ENCODE data around the gene CENATAC.
"Not testable (repeated sequence)": the region's sequence is repeated elsewhere in the genome, so short reads cannot be mapped to it uniquely, and the experiment has no call there.

CENATAC gene

DNA sequence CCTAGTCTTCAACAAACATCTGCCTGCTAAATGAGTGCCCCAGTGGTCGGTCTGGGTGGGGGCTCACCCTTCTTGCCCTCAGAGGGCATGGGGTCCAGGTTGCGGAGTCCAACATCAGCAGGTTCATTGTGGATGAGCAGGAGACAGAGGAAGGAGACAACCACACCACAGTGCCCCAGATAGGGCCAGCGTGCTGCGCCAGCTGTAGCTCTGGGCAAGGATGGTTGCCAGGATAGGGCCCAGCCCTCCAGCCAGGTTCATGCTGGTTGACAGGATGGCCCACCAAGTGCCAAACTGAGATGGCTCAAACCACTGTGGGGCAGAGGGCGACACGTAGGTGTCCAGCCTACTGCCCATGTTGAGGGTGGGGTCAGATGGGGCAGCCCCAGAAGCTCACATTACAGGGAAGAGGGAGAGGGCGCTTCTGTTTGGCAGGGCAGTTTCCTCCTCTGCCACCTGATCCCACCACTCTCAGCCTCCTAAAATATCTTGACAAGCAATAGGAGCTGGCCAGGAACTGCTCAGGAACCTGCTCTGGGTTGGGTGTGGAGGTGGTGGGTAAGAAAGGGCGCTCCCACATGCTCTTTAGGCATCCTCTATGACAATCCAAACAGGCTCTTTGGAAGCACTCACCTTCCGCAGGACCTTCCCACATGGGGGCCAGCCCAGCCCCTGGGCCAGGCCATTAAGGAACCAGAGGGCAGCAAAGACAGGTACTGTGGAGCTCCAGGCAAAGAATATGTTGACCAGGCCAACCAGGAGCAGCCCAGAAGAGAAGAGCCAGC lies 29.8 kb downstream of the CENATAC start:
- no peak for DNase-seq

DNA sequence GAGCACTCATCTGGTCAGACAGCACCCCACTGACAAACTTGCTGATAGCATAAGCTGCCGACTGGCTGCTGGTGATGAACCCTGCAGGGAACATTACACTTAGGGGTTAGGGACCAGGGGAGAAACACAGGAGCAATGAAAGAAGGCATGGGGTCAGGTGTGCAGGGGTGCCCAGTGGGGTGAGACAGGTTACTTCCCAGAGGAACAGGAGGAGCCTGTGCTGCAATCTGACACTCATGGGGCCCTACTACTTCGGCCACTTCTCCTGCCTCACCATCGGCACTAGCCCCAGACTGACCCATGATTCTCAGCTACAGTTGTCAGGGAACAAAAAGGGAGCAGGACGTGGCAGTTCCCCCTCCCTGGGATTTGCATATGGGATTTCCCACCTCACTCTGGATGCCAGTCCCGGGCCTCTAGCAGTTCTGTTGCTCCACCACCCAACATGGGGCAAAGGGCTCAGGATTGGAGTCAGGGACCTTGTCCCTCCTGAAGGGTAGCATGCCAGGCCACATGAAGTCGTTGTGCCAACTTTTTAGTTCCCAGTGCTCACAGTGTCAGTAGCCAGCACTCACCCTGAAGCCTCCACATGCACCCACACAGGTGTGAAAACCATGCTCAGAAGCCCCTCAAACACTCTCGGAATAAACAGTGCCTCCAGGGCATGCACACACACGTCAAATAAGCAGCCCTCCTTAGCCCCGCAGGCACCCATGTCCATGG lies 30.6 kb downstream of the CENATAC start:
- DNase-seq: peak; percentile 62 to 74 (median 72)

DNA sequence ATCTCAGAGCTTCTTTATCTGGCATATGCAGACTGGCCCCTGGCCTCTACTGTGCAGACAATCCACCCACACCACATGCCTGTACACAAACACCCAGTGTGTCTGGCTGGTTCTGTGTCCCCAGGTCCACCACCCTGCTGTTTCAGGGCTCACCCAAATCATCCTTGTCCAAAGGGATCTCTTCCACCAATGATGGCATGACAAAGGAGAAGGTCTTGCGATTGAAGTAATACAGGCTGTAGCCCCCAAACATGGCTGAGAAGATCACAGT lies 31.1 kb downstream of the CENATAC start:
- DNase-seq: no peak

DNA sequence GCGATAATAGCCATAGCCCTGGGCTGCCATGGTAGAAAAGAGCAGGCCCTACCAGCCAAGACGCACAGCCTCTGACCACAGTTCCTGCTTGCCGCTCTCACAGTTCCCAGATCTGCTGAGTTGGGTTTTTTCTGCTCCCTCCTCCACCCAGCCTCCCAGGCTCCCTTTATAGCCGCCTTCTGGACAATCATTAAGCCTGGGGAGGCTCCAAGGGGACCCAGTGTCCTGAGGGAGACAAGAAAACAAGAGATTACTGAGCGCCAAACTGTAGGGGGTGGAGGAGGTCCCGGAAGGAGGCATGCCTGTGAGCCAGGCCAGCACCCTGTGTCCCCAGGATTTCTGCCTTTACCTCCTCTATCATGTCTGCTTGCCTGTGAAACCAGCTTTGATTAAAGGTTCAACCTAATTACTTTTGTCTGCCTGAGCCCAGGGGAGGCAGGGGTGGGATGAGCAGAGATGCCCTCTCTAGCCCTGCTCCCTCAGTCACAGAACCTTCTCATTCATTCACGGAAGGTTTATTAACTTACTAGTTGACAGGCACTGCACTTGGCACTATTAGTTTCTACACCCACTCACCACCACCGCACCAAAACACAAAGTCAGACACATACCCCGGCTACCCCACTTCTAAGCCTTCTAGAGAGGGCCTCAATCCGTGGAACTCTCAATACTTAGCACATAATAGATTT lies 31.5 kb downstream of the CENATAC start:
- peak; percentile 52 to 64 (median 57) for DNase-seq

DNA sequence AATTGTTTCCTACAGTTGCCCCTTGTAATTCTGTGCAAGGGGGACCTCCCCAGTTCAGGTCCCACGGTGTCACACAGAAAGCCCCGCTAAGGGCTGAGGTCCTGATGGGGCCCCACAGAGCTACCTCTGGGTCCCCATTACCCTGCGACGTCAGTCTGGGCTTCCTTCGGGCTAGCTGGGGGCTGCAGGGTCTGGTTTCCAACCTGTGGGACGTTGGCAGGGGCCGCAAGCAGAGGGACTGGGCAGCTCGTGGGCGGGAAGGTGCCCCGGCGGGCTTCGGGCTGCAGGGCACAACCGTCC lies 32.0 kb downstream of the CENATAC start:
- DNase-seq: no peak

DNA sequence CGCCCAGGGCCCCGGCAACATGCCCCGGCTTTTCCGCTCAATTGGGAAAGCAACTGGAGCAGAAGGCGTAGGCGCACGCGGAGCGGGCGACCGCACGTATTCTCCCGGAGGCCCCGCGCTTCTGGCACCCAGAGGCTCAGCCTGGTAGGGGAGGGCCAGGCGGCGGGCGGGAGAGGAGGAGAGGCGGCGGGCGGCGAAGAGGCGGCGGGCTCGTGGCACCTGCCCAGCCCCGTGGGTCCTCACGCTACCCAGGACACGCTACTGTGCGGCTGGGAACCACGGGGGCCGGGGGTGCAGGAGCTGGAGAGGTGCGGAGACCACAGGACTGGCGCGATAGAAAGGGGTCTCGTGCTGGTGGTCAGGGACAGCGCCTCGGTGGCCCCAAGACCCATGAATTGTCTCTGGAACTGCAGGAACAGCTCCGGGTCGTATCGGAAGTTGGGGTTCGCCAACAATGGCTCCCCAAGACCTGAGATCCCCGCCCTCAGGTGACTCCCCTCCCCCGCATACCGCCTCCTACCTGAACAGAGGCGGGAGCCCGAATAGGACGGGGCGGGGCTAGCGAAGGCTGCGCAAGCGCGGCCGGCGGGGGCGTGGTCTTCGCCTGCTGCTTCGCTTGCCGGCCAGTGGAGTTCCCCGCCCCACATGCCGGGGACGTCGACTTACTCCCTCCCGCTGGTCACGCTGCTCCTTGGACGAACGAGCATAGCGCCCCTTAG lies 32.5 kb downstream of the CENATAC start, which contains the start of gene SLC37A4:
TSS of gene SLC37A4 (minus strand) at position 549 of the 719 bp plus-strand sequence.
- DNase-seq: peak; percentile 99

DNA sequence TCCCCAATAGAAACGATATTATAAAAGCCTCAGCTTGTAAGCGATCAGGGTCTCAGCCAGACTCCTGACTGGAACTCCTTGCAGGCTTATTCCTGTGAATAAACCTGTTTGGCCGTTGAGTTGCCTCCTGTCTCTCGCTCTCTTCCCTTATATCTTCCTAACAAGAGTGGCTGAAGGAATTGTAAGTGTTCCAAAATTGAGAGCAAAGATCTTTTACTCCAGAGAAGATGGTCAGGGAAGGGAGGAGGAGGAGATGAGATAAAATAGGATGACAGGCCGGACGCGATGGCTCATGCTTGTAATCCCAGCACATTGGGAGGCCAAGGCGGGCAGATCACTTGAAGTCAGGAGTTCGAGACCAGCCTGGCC lies 34.0 kb downstream of the CENATAC start:
- DNase-seq: no peak

DNA sequence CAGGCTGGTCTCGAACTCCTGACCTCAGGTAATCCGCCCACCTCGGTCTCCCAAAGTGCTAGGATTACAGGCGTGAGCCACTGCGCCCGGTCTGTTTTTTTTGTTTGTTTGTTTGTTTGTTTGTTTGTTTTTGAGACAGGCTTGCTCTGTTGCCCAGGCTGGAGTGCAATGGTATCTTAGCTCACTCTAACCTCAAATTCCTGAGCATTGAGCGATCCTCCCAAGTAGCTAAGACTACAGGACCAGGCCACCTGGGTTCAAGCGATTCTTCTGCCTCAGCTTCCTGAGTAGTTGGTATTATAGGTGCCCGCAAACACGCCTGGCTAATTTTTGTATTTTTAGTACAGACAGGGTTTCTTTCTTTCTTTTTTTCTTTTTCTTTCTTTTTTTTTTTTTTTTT lies 35.5 kb downstream of the CENATAC start:
- DNase-seq: not testable (repeated sequence)

DNA sequence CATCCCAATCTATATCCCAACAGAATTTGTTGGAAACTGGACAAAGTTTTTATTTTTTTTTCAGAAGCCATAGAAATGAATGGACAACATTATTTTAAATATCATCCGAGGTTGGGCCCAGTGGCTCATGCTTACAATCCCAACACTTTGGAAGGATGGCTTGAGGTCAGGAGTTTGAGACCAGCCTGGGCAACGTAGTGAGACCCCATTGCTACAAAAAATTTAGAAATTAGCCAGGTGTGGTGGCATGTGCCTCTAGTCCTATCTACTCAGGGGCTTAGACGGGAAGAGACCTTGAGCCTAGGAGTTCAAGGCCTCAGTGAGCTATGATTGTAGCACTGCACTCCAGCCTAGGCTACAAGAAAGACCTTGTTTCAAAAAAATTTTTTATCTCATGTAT lies 36.9 kb downstream of the CENATAC start:
- DNase-seq: no peak

DNA sequence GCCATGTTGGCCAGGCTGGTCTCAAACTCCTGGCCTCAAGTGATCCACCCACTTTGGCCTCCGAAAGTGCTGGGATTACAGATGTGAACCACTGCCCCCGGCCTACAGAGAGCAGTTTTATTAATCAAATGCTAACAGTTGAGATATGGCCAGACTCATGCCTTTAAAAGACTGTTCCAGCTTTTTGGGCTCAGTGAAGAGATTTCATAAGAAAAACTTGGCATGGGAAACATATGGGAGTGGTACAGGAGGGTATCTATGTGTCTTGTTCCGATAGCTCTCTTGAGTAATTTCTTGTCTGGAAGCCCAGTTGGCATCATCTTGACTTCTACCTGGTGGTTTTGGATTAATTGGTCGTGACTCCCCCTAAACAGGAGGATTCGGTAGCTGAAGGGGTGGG lies 40.9 kb downstream of the CENATAC start:
- no peak for DNase-seq

DNA sequence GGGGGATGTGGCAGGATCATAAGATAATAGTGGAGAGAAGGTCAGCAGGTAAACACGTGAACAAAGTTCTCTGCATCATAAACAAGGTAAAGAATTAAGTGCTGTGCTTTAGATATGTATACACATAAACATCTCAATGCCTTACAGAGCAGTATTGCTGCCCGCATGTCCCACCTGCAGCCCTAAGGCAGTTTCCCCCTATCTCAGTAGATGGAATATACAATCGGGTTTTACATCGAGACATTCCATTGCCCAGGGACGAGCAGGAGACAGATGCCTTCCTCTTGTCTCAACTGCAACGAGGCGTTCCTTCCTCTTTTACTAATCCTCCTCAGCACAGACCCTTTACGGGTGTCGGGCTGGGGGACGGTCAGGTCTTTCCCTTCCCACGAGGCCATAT lies 41.5 kb downstream of the CENATAC start:
- not testable (repeated sequence) for DNase-seq

DNA sequence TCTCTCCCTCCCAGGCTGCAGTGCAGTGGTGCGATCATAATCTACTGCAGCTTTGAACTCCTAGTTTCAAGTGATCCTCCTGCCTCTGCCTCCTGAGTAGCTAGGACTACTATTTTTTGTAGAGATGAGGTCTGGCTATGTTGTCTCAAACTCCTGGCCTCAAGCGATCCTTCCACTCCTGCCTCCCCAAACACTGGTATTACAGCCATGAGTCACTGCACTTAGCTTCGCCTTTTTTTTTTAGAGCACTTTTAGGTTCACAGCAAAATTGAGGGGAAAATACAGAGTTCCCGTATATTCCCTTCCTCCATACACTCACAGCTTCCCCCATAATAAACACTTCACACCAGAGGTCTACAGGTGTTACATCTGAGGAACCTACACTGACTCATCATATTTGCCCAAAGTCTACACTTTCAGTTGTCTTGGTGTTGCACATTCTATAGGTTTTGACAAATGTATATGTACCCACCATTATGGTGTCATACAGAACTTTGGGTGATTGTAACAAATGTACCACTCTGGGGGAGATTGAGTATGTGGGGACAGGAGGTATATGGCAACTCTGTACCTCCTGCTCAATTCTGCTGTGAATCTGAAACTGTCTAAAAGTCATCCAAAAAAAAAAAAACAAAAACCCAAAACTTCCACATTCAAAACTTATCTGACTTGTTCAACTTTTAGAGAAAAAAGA lies 44.0 kb downstream of the CENATAC start:
- peak in 2 of 3 donors; percentile 28 to 52 for DNase-seq

DNA sequence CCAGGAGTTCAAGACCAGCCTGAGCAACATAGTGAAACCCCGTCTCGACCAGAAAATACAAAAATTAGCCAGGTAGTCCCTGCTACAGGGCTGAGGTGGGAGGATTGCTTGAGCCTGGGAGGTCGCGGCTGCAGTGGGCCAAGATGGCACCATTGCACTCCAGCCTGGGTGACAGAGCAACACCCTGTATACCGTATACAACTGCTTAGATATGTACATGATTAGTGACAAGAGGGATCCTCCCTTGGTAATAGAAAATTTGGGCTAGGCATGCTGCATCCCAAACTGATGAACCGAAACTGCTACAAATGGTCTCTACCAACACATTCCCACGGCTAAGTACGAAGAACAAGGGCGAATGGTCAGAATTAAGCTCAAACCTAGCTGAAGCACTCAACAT lies 45.0 kb downstream of the CENATAC start:
- DNase-seq: no peak

DNA sequence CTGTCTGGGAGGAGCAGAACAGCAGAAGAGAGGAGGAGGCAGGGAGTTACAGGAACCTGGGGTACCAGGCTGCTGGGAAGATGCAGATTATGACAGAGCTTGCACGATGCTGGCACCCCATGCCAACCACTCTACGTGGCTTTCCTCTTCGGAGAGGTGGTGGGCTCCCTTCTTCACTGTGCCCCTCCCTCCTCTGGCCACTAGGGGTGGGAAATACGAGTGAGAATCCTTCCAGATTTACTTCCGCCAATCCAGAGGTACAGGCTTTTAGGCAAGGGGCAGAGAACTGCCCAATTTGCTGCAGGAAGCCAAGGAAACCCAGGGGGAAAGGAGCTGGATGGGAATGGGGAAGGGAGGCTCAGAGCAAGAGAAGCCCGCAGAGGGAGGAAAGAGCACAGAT lies 46.8 kb downstream of the CENATAC start:
- no peak for DNase-seq

DNA sequence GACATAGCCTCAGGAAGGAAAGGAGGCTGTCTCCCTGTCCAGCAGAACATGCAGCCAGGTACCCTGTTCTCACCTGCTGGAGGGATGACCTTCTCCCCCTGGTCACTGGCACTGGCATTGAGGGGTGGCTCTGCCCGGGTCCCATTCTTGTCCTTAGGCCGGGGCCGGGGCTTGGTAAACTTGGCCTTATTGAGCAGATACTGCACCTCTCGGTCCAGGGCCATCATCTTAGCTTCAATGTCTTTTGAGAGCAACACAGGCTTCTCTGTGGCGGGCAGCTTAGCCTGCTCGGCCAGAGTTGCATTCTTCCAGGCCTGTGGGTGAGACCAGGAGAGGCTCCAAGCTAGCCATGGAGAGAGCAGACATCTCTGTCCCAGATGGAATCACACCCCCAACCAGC lies 48.6 kb downstream of the CENATAC start:
- DNase-seq: no peak

DNA sequence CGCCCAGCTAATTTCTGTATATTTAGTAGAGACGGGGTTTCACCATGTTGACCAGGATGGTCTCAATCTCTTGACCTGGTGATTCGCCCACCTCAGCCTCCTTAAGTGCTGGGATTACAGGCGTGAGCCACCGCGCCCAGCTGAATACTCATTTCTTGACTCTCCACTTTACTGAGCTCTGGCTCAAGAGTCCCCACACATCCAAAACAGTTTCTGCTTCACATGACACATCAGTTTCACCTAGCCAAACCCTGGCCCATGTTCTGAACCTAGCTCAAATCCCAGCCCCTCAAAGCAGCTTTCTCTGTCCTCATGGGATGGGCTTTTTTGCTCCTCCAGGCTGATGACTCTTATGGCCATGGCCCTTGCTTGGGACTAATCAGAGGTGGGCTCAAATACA lies 49.3 kb downstream of the CENATAC start:
- DNase-seq: no peak

DNA sequence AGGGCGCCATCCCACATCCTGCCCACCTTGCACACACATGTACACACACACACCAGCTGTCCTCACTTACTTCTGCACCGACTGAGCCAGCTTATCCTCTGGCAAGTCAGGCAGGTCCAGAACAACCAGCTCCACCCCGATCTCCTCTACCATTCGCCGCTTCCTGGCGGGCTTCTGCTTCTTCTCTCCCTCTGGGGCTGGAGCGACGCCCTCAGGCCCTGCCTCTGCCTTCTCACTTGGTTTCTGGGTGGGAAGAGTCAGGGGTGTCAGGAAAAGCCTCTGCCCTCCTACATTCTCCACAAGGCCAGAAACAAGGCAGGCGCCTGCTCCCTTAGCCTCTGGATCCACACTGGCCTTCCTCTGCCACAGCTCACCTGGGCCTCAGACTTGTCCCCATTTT lies 50.7 kb downstream of the CENATAC start:
- DNase-seq: no peak

DNA sequence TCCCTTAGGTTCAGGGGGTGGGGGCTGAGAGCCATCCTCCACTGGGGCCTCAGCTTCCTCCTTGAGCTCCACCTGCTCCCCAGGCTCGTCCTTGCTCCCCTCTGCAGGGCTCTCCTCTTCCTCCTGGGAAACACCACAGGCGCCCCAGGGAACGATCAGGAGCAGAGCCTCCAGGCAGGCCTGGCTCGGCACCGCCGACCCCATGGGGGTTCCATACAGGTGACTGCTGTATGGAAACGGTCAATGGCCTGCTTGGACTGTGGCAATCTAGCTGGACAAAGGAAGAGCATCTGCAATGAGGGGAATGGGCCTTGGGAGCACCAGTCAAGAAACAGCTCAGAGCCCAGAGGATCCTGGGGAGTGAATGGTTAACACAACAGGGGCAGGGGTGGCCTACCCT lies 51.1 kb downstream of the CENATAC start:
- no peak for DNase-seq

DNA sequence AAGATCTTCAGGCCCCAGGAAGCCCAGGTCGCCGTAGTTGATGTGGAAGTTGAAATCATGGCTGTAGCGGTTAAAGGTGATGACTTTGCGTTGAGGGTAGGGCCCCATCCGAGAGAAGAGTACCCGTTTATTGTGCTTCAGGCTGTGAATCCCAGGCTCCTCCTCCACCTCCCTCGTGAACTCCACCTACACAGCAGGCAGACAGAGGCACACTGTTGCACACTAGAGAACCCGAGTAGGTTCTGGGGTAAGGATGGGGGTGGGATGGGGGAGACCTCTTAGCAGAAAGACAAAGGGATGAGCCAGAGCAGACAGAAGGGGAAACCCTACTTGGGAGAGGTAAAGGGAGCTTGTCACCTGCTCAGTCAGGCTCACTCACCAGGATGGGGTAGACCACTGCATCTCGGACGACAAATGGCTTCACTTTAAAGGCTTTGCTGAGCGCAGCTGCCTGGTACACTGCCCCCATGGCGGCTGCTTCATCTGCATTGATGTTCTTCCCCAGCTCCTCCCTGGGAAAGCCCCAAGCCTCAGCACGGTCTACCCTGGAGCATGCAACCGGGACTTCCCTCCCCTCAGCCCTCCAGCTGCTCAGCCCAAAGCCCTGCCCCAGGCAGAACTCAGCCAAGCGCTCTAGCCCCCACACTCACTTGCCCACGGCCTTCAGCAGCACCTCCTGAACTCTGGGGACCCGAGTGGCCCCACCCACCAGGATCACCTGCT lies 53.7 kb downstream of the CENATAC start:
- peak; percentile 36 to 57 (median 46) for DNase-seq

DNA sequence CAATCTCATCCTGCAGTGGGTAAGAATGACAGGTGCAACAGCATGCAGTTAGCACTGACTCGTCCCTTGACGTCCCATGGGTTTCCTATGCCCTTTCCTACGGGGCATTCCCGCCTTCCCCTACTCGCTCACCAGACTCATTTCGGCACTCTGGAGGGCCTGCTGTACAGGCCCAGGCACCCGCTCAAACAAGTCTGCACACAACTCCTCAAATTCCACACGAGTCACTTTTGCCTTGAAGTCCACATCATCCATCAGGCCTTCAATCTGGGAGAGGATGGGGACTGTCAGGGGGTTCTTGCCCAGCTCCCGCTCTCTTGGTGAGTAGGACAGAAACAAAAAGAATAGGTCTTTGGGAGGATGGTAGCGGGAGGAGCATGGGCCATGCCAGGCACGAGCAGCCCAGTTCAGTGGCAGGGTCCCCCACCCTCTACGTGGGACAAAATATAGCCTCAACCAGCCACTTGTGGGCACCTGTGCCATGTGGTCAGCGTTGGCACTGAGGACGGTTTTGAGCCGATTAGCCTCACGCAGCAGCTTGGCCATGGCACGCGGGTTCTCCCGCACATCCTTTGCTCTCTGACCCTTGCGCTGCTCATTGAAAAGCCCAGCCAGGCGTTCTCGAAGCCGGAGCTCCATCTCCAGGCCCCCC lies 54.4 kb downstream of the CENATAC start:
- DNase-seq: no peak

DNA sequence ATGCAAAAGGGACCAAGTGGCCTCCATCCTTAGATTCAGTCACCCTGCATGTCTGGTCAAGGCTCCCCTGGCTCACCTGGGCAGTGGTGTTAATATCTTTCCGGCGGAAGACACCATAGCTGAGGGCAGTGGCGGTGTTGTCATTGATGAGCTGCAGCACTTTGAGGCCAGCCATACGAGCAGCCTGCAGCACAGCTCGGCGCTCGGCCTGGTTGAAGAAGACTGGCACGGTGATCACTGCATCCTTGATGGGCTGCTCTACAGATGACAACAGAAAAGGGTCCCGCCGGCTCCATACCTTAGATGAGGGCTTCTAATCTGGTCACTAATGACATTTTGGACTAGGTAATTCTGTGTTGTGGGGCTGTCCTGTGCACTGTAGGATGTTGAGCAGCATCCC lies 56.5 kb downstream of the CENATAC start:
- DNase-seq: no peak

DNA sequence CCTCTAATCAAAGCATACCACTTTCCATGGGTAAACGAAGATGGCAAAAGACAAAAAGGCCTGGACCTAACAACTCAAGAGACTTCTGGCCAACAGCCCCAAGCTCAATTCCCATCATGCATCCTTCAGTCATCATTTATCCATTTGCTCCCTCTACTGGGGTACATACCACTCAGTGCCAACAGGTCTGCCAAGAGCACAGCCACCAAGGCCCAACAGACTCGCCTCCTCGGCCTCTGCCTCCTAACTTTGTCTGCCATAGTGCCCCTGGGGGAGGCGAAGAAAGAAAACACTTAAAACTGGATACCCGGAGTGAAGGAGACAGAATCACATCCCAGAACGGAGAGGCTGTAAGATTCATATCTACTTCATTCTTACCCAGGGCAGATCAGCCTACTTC lies 58.0 kb downstream of the CENATAC start:
- peak; percentile 47 to 57 (median 50) for DNase-seq
